ENCODE measurements around the gene TMEM121. TPM values are rescaled to one million over a fixed set of nuclear protein-coding genes. Genes with fewer than 3 reads are reported as not detected.

The TMEM121 gene
- total RNA-seq, 1 experiment from 2014 or later = 1.0 TPM

- Histone ChIP-seq H3K4me1 (replicated peaks; ENCODE audit: insufficient read depth) (peaks cover 55% of the 10 kb centered on the region), H3K9me3 (ENCODE audit: insufficient read depth, low read depth) (no peaks in the 10 kb centered on the region), H3K79me2 (ENCODE audit: low read depth) (no peaks in the 10 kb centered on the region), H3K27ac (no peak overlapping the region), H2AFZ (no peak overlapping the region), H3K4me3 (no peak overlapping the region), H3K36me3 (ENCODE audit: low read depth) (no peaks in the 10 kb centered on the region), H4K20me1 (ENCODE audit: insufficient read depth) (no peaks in the 10 kb centered on the region), H3K9me2 (ENCODE audit: insufficient read depth) (no peaks in the 10 kb centered on the region), H3F3A (ENCODE audit: insufficient read depth, low read depth) (peaks cover 21% of the 10 kb centered on the region), H3K4me2 (no peak overlapping the region), H3K27me3 (ENCODE audit: insufficient read depth, low read depth) (no peaks in the 10 kb centered on the region)
- POLR2A ChIA-PET (ENCODE audit: unreplicated experiment) = no interaction called here
- DNase-seq = no peak
- TF ChIP-seq CTCF (conservative IDR thresholded peaks at IDR 0.05) (no peak), EZH2 (IDR thresholded peaks at IDR 0.05; ENCODE audit: low read depth) (no peak)
- CTCF ChIA-PET = no interaction called here
- BruUV-seq (replicated peaks) = no TSS peak
- intact Hi-C loops (cut with micrococcal nuclease; ENCODE audit: unreplicated experiment) = loop anchor here (5.0 kb wide), 2 partner anchors 183 to 513 kb away; partner anchors contain the start of gene BRF1
Observed at GRCh38 chr14:105484997-105485393, 41.4 kb upstream of the TMEM121 start.

- Histone ChIP-seq H3K4me2 (no peak overlapping the region), H3K4me1 (replicated peaks; ENCODE audit: insufficient read depth) (peaks cover 49% of the 10 kb centered on the region), H4K20me1 (ENCODE audit: insufficient read depth) (no peaks in the 10 kb centered on the region), H3K79me2 (ENCODE audit: low read depth) (no peaks in the 10 kb centered on the region), H3K27me3 (ENCODE audit: insufficient read depth, low read depth) (no peaks in the 10 kb centered on the region), H3K9me3 (ENCODE audit: insufficient read depth, low read depth) (no peaks in the 10 kb centered on the region), H3K9me2 (ENCODE audit: insufficient read depth) (no peaks in the 10 kb centered on the region), H3K27ac (no peak overlapping the region), H3K4me3 (no peak overlapping the region), H3K36me3 (ENCODE audit: low read depth) (no peaks in the 10 kb centered on the region), H2AFZ (no peak overlapping the region), H3F3A (ENCODE audit: insufficient read depth, low read depth) (peaks cover 17% of the 10 kb centered on the region)
- CTCF ChIA-PET = no interaction called here
- intact Hi-C loops (cut with micrococcal nuclease; ENCODE audit: unreplicated experiment) = no loop called here
- TF ChIP-seq EZH2 (IDR thresholded peaks at IDR 0.05; ENCODE audit: low read depth) (no peak), CTCF (conservative IDR thresholded peaks at IDR 0.05) (no peak)
- no TSS peak for BruUV-seq (replicated peaks)
- DNase-seq = peak; percentile 31 to 34
- POLR2A ChIA-PET (ENCODE audit: unreplicated experiment) = no interaction called here
Observed at GRCh38 chr14:105485739-105486162, 40.6 kb upstream of the TMEM121 start.

GRCh38 chr14:105486163-105486973 lies 40.0 kb upstream of the TMEM121 start, which contains the start of gene CRIP1:
TSS of gene CRIP1 (plus strand) at chr14:105486886. CDS start at chr14:105487260, 374 bp downstream.
- H3F3A ChIP-seq (ENCODE audit: insufficient read depth, low read depth) = peaks cover 14% of the 10 kb centered on the region
- no peak within 1 kb of the TSS for H3K27ac ChIP-seq

More at GRCh38 chr14:105486163-105486973, 40.0 kb upstream of the TMEM121 start, which contains the start of gene CRIP1:
- Histone ChIP-seq H3K4me2 (peak within 1 kb of the TSS; percentile 76), H3K36me3 (ENCODE audit: low read depth) (no peaks in the 10 kb centered on the region), H3K4me3 (peak within 1 kb of the TSS; percentile 50), H3K79me2 (ENCODE audit: low read depth) (no peaks in the 10 kb centered on the region), H4K20me1 (ENCODE audit: insufficient read depth) (no peaks in the 10 kb centered on the region), H3K27me3 (ENCODE audit: insufficient read depth, low read depth) (no peaks in the 10 kb centered on the region), H2AFZ (peak within 1 kb of the TSS; percentile 73), H3K4me1 (replicated peaks; ENCODE audit: insufficient read depth) (peaks cover 44% of the 10 kb centered on the region), H3K9me3 (ENCODE audit: insufficient read depth, low read depth) (no peaks in the 10 kb centered on the region), H3K9me2 (ENCODE audit: insufficient read depth) (no peaks in the 10 kb centered on the region)
- TF ChIP-seq CTCF (conservative IDR thresholded peaks at IDR 0.05) (no peak), EZH2 (IDR thresholded peaks at IDR 0.05; ENCODE audit: low read depth) (no peak)
- DNase-seq = no peak
- ChIA-PET CTCF (no interaction called here), POLR2A (ENCODE audit: unreplicated experiment) (no interaction called here)
- intact Hi-C loops (cut with micrococcal nuclease; ENCODE audit: unreplicated experiment) = no loop called here
- BruUV-seq (replicated peaks) = no TSS peak
